CD4-positive, alpha-beta T cell treated with Interleukin-10 for 1 hour (primary cell): ENCODE data around the gene TRAK1.
A peak's percentile ranks its signal among the peaks of the same experiment; 100 is the strongest.

Experiments used
- DNase-seq: peaks from one replicate; pipeline ENCODE4 v3.0.0-alpha.2; 2020

TRAK1 gene

DNA sequence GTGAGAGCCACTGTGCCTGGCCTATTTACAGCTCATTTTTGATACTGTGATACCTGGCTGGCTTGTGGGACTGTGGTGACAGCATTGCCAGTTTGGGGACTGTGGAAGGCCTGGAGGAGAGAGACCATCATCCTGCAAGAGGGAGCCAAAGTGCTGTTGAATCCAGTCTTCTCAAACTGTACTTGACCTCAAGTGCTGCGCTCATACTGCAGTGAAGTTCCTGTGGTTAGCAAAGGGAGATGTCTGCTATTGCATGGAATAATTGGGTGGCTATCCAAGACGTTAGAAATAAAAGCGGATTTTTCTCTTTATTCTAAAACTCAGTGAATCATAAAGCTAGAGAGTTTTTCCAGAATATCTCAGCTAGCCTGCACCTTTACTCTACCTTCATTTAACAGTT, 91.4 kb downstream of the TRAK1 start:
- DNase-seq, result no peak

DNA sequence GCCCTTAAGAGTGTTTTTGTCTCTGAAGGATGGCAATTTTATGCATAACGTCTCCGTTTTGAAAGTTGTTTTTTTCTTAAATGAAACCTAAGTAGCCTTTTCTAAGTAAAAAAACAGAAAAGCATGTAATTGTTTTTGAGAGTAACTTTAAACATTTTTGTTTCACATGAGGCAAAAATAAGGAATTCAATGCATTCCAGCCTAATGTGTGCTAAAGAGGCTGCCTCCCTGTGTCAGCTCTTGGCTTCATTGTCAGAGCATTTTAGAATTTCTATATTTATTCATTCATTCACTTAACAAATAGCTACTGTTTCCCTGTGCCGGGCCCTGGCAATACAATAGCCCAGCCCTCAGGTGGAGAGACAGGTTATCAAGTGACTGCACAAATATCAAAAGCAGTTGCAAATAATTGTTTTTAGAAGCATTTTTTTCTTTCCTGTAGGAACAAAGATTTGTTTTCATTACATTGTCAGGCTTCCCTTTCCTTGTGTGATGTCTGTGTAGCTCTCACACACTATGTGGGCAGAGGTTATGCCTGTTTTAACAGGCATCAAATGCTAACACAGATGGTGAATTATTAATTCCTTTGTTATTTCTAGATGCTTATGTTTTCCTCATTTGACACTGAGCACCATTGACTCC, 93.0 kb downstream of the TRAK1 start:
- no peak for DNase-seq

DNA sequence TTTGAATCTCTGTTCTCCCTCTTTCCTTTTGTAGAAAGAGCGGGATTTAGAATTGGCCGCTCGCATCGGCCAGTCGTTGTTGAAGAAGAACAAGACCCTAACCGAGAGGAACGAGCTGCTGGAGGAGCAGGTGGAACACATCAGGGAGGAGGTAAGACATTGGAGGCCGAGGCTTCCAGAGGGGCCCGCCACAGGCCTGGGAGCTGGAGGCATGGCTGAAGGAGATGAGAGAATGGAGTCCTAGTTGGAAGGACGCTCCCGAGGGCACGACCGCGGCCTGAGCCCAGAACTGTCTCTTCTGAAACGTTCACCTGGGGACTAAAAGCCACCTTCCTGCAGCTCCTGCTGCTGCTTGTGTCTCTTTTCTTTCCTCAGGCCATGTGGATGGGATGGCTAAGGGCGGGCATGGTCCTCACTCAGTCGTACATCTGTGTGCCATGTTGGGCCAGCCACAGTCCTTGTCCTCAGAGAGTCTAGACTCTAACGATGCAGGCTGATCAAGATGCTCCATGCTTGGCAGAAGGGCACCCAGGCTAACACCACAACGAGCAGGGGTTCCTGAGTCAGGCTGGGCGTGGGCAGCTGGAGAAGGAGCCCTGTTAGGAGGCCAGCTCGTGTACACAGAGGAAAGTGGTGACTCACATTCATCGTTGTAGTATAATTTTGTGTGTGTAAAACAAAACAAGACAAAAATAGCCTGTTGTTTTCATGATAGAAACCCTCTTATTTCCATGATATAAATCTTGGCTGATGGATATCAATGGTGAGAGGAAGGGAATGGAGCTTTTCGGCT, 93.7 kb downstream of the TRAK1 start:
- no peak for DNase-seq

DNA sequence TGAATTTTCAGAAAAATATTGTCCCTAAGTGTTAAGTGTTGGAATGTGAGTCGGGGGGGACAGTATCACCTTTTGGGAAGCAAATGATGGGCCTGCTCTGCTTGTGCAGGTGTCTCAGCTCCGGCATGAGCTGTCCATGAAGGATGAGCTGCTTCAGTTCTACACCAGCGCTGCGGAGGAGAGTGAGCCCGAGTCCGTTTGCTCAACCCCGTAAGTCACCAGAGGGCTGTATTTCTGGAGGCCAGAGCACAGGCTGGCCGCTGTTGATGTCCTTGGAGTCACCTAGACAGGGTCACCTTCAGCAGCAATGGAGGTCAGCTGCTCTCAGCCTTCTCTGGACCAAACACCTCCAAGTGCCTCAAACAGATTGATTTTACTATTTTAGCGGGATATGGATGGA, 96.8 kb downstream of the TRAK1 start:
- DNase-seq, result no peak

DNA sequence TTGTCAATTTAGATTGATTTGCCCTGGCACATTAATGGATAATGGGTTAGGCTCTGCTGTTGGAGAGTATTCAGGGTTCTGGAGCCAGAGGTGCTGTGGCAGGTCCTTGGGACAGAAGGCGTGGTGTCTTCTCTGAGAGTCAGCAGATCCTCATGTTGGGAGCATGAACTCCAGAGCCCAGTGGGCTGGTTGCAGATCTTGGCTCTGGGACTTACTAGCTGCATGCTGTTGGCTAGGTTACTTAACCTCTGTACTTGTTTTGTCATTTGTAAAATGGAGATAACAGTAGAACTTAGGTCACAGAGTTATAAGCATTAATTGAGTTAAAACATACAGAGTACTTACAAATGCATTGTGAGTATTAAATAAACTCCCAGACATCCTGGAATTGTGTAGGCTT, 97.2 kb downstream of the TRAK1 start:
- no peak for DNase-seq

DNA sequence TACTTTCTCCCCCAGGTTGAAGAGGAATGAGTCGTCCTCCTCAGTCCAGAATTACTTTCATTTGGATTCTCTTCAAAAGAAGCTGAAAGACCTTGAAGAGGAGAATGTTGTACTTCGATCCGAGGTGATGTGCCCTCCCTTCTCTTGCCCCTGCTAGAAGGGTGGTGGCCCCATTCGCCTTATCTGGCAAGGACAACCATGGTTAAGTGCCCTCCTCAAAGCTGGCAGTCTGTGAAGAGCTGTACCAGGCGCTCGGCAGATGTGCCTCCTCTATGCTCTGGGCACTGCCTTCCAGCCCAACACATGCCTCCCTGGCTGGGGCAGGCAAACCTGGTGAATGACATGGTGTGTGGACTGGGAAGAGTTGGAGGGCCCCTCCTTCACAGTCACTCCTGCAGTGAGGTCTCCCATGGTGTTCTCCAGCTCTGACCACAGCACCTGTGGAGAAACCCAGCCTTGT, 97.9 kb downstream of the TRAK1 start:
- no peak for DNase-seq

DNA sequence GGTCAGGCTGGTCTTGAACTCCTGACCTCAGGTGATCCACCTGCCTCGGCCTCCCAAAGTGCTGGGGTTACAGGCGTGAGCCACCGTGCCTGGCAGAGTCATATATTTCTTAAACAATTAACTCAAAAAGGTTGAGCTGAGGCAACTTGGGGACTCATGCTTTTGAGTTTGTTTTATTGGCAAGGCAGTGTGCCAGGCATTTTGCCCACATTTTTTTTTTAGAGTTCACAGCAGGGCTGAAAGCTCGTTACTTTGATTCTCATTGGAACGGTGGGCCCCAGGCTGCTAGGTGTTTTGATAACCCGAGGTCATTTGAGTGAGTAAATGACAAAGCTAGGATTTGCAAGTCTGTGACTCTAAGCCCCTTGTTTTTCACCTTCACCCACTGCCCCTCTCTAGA, 98.6 kb downstream of the TRAK1 start:
- DNase-seq, result no peak

DNA sequence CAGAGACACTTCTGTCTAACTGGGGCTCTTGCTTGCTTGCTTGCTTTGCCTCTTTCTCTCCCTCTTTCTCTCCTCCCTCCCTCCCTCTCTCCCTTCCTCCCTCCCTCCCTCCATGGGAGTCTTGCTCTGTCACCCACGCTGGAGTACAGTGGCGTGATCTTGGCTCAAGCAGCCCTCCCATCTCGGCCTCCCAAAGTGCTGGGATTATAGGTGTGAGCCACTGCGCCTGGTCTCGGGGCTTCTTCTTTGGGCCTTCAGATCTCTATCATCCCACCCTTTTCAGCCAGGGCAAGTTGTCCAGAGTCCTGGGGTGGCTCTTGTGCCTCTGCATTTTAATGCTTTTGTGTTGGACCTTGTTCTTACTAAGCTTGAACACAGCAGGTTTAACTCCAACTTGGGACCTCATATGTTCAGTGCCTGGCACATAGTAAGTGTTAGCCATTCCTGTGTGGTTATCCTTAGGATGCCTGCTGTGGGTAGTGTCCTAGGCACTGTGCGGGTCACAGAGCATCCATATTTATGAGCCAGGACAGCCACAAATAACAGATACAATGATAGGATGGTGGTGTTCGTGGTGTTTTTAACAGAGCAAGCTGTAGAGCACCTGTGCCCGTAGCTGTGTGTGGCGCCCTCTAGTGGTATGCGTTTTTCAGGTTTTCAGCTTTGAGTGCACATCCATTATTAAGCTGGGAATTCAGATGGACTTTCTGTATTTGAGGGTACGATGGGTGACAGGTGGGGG, 99.7 kb downstream of the TRAK1 start:
- peak; percentile 66 for DNase-seq

DNA sequence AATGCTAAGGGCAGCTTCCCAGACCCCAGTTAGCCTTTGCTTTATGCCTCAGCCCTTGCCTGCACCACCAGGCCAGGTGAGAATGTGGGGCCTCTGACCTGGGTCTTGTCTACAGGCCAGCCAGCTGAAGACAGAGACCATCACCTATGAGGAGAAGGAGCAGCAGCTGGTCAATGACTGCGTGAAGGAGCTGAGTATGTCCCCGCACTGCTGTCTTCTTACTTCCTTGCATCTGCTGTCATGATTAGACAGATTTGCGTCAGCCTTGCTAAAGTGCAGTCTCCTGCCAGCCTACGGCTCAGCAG, 100.2 kb downstream of the TRAK1 start:
- no peak for DNase-seq

DNA sequence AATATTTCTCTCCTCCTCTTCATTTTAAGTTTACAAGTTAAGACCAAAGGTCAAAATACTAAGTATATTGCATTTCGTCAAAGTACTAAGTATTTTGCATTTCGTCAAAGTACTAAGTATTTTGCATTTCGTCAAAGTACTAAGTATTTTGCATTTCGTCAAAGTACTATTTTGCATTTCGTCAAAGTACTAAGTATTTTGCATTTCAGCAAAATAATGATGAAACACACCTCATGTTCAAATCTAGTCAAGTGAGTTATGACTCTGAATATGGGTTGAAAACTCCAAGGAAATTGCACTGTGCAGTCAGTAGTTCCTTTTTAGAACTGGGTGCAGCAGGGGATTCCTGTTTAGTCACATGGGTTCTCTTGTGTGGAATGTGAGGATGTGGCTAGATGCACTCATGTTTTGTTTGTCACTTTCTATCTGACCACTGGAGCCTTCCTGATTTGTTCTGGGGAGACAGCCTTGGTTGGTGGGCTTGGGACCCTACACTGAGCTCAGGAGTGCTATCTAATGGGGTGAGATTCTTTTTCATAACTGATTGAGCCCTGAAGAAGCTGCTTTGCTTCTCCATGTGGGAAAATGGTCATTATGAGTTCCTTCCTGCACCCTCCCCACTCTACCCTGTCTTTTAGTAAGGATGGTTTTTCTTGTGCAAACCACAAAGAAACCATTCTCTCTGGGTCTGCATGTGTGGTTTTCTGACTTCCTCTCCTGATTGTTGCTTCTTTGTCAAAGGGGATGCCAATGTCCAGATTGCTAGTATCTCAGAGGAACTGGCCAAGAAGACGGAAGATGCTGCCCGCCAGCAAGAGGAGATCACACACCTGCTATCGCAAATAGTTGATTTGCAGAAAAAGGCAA, 101.4 kb downstream of the TRAK1 start:
- no peak for DNase-seq

DNA sequence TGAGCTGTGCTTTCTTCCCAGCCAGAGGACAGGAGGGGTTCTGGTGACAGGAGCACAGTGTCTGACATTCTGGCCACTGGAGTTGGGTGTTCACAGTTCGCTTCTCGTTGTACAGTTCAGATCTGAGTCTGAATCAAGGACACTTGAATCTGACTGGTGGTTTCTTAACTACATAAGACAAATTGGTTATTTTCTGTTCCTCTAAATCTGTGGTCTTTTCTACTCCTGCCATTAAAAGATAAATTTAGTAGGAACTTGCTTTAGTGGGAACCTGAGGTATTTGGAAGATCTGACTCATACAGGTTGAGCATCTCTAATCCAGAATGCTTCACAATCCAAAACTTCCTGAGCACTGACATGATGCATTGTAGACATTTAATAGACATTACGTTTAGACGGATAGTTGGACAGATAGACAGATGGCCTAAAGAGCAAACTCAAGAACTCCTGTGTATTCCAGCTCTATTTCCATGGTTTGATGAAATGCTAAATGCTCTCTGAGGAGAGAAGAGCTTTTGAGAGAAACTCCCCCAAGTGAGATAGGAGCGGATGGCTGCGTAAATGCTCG, 103.9 kb downstream of the TRAK1 start:
- no peak for DNase-seq

DNA sequence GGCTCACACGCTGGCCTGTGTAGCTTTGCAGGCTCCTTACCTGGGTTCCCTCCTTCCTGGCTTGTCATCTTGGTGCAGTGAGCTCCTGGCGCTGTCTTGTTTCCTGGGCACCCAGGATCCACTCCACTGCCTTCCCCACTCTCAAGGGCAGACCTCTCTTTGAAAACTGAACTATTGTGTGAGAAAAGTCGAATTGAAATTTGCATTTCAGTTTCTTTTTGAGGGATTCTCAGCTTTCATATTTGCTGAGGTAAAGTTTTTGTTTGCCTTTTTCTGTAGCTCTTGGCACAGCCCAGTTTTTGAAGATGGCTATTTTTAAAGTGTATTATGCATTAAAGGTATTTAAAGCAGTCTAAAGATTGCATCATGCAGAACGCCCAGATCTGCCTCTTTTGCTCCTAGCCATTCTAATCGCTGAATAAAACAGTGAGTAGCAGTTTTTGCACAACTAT, 104.7 kb downstream of the TRAK1 start:
- no peak for DNase-seq

DNA sequence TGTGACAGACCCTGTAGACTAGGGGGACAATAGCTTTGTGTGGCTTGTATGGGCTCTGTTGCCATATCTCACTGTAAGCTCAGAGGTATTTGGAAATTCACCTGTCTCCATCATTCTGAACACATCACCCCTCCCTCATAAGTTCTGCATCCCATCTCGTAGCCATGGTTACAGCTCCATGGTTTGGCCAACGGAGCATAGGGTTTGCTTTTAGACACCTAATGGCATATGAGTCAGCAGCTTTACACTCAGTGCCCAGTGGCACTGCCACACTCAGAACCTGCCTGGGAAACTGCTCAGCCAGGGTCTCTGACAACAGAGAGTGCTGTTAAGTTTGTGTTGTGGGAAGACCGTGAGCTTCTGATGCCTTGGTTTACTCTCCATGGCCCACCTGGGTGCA, 107.6 kb downstream of the TRAK1 start:
- no peak for DNase-seq

DNA sequence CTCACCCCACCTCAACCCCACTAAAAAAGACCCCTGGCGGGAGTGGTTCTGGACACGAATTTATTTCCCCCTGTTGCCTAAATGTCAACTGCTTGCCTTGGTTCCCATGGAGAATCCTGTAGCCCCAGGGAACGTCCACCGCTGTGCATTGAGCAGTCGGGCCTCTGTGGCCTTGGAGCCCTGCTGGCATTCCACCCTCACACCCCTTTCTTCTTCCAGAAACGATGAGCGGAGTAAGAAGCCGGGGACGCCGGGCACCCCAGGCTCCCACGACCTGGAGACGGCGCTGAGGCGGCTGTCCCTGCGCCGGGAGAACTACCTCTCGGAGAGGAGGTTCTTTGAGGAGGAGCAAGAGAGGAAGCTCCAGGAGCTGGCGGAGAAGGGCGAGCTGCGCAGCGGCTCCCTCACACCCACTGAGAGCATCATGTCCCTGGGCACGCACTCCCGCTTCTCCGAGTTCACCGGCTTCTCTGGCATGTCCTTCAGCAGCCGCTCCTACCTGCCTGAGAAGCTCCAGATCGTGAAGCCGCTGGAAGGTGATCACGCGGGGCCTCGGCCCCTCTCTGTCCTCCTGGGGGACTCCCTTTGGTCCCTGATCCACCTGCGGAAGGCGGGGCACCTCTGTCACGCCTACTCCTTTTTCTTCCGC, 111.2 kb downstream of the TRAK1 start:
- DNase-seq, result no peak

DNA sequence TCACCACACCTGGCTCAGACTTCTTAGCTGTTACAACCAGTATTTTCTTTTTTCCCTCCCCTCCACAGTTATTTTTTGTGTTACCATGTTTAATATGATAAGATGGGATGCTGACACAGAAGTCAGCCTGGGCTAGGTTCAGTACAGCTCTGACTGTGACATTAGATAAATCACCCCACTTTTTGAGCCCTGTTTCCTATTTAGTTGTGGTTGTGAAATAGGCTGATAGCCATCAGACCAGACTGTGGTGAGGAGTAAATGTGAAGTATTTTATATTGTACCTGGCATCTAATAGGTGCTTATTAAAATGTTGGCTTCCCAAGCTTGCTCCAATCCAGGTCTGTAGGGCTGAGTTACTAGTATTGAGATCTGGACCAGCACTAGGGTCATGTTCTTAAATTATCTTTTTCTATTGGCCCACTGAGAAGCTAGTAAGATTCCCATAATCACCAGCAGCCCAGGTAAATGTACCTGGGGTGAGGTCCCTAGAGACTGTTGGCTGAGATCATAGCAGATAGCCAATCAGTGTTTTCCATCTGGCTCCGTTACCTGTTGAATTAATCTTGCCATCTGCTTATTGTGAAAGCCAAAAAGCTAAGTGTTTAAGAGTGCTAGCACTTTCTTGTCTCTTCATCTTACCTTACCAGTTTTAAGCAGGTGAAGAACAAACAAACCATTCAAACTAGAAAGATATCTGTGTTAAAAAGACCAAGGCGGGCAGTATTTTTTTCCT, 113.9 kb downstream of the TRAK1 start:
- DNase-seq, result no peak

DNA sequence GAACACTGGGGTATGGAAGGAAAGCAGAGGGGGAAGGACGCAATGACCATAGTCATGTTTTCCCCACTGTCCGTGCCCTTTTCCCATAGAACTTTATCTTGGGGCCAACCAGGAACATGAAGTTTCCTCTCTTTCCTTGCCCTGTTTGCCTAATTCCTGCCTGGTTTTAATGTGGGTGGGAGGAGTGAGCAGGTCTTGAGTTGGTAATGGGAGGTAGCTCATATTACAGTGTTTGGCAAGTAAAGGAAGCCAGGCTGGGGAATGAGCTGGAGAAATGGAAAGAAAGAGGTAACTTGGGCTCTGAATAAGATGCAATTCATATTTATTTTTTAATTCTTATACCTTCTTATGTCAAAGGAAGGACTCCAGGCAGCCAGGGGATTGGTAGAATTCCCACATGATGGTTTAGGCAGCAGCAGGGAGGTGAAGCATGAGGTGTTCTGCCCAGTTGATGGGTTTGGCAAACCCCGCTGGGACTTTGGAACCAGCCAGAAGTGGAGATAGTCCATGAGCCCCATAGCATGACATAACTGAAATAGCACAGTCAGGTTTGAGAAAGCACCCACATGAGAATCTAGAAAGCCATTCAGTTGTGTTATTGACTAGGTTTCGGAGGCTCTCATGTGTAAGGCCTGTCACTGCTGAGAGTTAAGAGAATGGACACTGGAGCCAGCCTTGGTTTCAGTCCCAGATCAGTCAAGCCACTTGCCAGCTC, 114.8 kb downstream of the TRAK1 start:
- DNase-seq, result no peak

DNA sequence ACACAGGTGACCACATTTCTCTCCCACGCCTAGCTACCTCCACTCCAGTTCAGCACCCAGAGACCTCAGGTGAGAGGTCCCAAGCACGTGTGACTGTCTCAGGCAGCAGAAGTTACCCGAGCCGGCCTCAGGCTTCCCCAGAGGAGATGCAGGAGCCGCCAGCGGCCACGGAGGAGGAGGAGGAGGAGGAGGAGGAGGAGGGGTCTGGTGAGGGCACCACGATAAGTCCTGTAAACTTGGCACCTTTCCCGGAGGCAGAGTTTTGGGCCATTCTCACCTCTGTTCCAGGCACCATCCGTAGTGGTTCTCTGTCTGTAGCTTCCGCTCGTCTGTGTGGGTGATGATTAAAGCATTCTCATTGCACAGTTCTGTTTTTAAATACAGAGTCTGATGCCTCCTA, 118.8 kb downstream of the TRAK1 start:
- DNase-seq, result no peak

DNA sequence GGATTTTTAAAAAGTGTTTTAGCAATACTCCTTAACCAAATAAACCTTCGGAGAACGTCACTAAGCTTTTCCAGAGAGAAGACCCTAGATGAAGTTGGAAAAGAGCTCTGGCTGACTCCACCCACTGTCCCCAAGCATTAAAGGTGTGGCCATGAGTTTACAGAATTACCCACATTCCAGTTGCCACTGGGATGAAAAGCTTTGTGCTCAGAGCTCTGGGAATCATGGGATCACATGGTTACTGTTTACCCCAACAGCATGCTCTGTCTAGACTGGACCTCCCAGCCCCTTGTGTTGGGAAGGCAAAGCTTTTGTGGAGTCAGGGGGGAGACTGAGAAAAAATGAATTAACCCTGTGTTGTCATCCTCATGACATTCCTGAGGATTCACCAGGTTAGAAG, 119.6 kb downstream of the TRAK1 start:
- no peak for DNase-seq

DNA sequence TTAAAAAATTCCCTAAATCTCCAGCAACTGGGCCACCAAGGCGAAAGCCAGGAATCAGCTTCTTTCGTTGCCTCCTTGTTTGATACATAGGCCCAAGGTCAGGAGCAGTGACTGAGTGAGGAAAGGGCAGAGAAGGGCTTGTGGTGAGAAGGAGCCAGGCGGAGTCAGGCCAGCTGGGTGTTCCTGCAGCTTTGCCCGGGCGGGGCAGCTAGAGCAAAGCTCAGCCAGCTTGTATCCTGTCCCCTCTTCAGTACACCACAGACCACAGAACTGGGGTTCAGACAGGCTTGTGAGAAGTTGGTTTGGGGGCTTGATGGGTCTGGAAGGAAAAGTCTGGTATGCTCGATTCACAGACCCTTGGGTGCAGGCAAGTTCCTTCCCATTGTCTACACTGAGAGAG, 122.3 kb downstream of the TRAK1 start:
- DNase-seq, result peak; percentile 14

DNA sequence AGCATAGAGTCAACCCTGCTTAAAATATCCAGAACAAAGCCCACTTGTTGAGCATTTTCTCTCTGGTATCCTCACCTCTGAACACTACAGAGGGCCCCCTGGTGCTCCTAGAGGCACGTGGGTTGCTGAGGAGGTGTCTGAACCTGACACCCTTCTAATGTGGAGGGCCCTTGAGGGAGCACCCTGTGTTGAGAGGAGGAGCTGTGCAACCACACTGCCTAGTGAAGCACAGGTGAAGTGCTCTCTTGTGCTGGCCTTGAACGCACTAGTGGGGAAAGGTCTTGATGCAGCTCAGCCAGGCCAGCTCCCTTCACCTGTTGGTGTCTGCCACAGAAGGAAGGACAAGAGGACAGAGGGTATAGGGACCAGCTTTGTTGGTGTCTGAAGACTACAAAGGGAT, 122.9 kb downstream of the TRAK1 start:
- no peak for DNase-seq
